ENCODE measurements around the gene TFE3.
"Not testable (repeated sequence)": the region's sequence is repeated elsewhere in the genome, so short reads cannot be mapped to it uniquely, and the experiment has no call there.

DNA sequence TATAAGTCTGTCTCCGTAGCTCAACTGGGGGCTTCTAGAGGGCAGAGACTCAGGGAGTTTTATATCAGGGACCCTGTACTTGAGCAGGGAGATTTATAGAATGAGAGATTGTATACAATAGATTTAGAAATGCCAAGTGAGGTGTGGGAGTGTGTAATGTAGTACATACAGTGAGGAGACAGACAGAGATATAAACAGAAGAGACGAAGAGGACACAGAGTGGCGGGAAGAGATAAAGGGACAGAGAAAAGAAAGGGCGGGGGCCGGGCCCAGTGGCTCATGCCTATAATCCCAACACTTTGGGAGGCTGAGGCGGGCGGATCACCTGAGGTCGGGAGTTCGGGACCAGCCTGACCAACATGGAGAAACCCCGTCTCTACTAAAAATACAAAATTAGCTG, 62.8 kb downstream of the TFE3 start:
- TF ChIP-seq EZH2 (IDR thresholded peaks at IDR 0.05; ENCODE audit: borderline replicate concordance, low read depth, low read length, poor library complexity, severe bottlenecking): not testable (repeated sequence)
- TF ChIP-seq, protein P1, sequence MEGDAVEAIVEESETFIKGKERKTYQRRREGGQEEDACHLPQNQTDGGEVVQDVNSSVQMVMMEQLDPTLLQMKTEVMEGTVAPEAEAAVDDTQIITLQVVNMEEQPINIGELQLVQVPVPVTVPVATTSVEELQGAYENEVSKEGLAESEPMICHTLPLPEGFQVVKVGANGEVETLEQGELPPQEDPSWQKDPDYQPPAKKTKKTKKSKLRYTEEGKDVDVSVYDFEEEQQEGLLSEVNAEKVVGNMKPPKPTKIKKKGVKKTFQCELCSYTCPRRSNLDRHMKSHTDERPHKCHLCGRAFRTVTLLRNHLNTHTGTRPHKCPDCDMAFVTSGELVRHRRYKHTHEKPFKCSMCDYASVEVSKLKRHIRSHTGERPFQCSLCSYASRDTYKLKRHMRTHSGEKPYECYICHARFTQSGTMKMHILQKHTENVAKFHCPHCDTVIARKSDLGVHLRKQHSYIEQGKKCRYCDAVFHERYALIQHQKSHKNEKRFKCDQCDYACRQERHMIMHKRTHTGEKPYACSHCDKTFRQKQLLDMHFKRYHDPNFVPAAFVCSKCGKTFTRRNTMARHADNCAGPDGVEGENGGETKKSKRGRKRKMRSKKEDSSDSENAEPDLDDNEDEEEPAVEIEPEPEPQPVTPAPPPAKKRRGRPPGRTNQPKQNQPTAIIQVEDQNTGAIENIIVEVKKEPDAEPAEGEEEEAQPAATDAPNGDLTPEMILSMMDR (conservative IDR thresholded peaks at IDR 0.05; ENCODE audit: low read depth, low read length): not testable (repeated sequence)
